ENCODE results near the gene XG.
"Not testable (repeated sequence)": the region's sequence is repeated elsewhere in the genome, so short reads cannot be mapped to it uniquely, and the experiment has no call there.

Gene XG

GRCh38 chrX:2735270-2735669, 16.6 kb upstream of the XG start:
- no peak for DNase-seq

DNA sequence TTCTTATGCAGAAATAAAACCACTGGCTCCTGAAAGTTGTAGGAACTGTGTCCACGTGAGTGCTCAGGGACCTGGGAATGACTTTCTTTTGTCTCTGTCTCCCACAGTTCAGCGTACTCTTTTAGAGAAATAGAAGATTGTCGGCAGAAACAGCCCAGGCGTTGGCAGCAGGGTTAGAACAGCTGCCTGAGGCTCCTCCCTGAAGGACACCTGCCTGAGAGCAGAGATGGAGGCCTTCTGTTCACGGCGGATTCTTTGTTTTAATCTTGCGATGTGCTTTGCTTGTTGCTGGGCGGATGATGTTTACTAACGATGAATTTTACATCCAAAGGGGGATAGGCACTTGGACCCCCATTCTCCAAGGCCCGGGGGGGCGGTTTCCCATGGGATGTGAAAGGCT, 11.2 kb upstream of the XG start:
- DNase-seq, result no peak

DNA sequence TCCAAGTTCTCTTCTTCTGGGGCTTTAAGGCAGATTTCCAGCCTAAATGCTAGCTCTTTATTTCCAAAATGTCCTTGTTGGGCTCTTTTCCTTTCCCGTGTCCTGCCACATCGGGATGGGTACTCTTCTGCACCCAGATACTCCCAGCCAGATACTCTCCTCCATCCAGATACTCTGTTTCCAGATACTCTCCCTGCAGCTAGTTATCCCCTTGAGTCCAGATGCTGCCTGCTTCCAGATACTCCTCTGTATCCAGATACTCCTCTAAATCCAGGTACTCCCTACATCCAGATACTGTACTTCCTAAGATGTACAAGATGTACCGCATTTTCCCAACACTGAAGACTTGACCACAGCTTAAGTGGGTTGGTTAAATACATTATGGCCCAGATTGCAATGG, 10.5 kb upstream of the XG start:
- DNase-seq, result no peak

DNA sequence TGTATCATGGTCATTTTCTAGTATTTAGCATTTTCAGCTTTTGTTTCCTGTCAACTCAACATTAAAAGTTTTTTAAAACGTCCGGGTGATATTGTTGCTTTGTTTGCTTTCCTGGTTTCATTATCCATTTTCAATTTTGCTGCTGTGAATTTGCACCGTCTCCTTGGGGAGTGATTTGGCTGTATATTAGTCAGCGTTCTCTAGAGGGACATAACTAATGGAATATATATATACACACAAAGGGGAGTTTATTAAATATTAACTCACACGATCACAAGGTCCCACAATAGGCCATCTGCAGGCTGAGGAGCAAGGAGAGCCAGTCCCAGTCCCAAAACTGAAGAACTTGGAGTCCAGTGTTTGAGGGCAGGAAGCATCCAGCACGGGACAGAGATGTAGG, 5.6 kb upstream of the XG start:
- DNase-seq, result not testable (repeated sequence)

- no peak for DNase-seq
Observed at GRCh38 chrX:2748171-2748814, 3.5 kb upstream of the XG start.

DNA sequence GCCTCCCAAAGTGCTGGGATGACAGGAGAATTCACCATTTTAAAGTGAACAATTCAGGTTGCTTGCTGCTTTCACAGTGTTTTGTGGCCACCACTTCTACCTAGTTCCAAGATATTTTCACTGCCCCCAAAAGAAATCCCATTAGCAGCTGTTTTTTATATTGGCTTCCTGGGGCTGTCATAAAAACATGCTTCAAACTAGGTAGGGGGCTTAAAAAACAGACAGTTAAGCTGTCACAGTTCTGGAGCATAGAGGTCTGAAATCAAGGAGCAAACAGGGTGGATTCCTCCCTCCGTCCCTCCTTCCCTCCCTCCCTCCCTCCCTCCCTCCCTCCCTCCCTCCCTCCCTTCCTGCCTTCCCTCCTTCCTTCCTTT, 3.0 kb upstream of the XG start:
- no peak for DNase-seq

GRCh38 chrX:2751291-2751690, 549 bp upstream of the XG start:
- no peak for DNase-seq

DNA sequence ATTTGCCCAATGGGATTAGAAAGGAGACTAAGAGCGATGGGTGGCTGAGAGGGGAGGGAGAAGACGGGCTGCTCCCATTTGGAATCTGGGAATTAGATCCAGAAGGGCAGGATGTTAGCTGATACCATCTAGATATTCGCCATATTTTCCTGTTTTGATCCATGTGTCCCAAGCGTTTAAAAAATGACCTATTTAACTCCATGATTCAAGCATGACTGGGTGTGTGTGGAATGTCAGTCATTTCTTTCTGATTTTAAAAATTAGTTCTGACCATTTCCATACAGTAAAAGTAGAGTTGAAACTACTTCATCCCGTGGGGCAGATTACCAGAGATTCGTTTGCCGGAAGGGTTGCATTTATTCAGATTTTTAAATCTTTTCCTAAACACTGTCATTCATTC, 601 bp downstream of the XG start:
- DNase-seq, result not testable (repeated sequence)

- DNase-seq, result not testable (repeated sequence)
Observed at GRCh38 chrX:2755163-2755715, 3.4 kb downstream of the XG start.

DNA sequence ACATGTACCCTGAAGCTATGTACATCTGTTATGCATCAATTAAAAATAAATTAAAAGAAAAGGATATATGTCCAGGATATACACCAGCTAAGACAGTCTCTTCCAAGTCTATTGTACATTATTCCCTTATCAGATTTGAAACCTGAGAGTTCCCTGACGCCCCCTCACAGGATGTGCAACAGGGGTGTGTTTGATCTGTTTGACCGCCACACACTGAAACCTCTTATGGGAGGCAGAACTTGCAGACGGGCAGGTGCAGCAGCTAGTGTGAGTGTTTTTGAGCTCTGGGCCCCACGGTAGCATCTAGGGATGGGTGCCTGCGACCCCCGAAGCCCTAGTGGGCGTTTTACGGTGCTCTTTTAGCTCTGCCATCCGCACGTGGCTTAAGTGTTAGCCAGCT, 4.7 kb downstream of the XG start:
- DNase-seq, result no peak

GRCh38 chrX:2761246-2761645, 9.4 kb downstream of the XG start:
- DNase-seq, result no peak

DNA sequence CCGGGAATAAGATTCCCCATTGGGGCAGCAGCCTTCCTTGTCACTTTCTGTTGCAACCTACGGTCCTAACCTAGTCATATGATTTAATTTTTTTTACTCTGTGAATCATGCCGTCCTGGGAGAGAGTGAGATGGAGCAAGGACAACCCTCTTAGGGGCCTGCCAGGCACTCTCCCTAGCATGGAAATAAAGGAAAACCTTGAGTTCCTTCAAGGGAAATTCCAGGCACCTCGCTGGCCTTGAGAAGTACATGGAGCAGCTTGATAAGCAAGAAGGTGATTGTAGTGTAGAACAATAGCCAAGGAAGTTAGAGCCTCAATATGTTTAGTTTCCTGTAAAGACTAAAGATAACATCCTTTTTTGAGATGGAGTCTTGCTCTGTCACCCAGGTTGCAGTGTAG, 10.8 kb downstream of the XG start:
- DNase-seq, result not testable (repeated sequence)

GRCh38 chrX:2764766-2765548, 13.1 kb downstream of the XG start:
- DNase-seq, result not testable (repeated sequence)

DNA sequence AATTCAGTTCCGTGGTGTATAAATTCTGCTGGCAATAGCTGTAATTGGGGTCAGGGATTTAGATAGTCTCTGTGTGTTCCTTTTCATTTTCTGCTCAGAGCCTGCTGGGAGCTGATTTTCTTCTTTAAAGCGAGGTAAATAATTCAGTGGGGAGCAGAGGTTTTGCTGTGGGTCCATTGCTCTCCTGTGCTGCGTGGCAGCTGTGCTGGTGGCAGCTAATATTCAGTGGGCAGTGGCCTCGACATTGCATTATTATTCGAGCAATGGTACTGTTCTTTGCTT, 13.7 kb downstream of the XG start:
- DNase-seq, result no peak

DNA sequence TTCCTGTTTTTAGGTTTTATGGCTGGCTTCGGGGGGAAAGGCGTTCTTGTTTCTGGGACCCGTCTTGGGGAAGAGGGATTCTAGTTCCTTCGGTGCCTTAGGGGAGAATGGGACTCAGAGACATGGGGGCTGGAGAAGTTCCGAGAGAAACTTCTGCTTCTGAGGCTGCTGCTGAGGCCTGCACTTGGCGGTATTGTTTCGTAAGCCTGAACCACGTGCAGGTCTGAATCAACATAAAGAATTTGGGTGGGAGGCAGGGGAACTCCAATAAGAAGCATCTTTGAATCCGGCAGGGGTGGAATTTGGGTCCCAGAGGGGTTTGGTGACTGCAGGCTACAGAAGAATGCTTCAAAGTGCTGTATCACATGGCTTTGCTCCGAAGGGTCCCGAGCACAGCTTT, 15.1 kb downstream of the XG start:
- DNase-seq, result no peak

- DNase-seq, result no peak
Observed at GRCh38 chrX:2767631-2768455, 16.0 kb downstream of the XG start.

GRCh38 chrX:2769615-2770014, 17.8 kb downstream of the XG start:
- DNase-seq, result no peak

GRCh38 chrX:2773166-2774055, 21.6 kb downstream of the XG start:
- DNase-seq, result not testable (repeated sequence)

DNA sequence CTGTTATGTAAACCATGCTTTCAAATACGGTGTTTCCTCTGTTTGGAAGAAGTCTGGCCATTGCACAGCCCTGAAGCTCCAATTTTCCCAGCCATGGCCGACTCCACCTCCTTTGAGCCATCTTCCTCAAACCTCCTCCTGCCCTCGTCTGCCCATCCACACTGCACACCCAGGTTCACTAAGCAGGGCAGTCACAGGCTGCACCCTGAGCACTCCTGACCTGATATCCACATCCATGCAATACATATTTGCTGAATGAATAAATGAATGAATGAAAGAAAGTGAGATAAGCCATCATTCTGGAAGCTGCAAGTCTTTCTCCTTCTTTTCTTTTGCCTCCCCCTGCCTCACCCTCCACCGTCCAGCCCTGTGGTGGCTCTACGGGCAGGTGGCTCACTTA, 22.2 kb downstream of the XG start:
- no peak for DNase-seq

GRCh38 chrX:2774776-2775175, 22.9 kb downstream of the XG start:
- DNase-seq, result no peak

GRCh38 chrX:2780472-2781225, 28.8 kb downstream of the XG start:
- DNase-seq, result not testable (repeated sequence)

DNA sequence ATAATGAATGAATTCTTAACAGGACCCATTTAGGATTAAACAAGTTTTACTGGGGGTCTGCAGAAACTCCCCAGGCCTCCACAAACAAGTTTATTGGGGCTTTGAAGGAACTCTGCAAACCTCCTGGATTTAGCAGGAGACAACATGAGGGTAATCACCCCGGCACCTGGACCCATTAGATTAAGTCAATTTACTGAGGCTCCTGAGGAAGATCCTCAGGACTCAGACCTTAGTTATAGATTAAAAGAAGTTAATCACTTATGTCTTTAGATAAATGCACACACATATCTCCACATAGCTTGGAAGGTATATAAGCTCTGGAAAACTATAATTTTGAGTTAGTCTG, 29.4 kb downstream of the XG start:
- DNase-seq, result no peak

All from NCI-H2081 (cell line).